Peyer's patch (tissue), 4 donors: ENCODE measurements around the gene IL12RB2.

Experiments
- CTCF ChIP-seq, 6 experiments: fragments of 450-650 bp in 4 of 6; fragments of 200-600 bp in 2 of 6; sonication (generic) in 1 of 6; IDR thresholded peaks; one replicate each; pipeline ENCODE4 v1.5.1; 2017 to 2019; ENCODE audit warnings: antibody characterized with exemption in 6 of 6, mild to moderate bottlenecking in 3 of 6, moderate library complexity in 1 of 6
- POLR2A ChIP-seq, 2 donors: fragments of 450-650 bp; IDR thresholded peaks; one replicate each; pipeline ENCODE4 v1.5.1; 2017; ENCODE audit warnings: antibody characterized with exemption in 2 of 2, mild to moderate bottlenecking in 2 of 2, moderate library complexity in 2 of 2

- TF ChIP-seq CTCF (IDR thresholded peaks at IDR 0.05) (no peak), POLR2A (IDR thresholded peaks at IDR 0.05) (no peak)
These were observed 93.8 kb downstream of the IL12RB2 start for GRCh38 chr1:67401443-67401842.
